ENCODE data around the gene PDK2.
A peak's percentile ranks its signal among the peaks of the same experiment; 100 is the strongest.

PDK2 gene

DNA sequence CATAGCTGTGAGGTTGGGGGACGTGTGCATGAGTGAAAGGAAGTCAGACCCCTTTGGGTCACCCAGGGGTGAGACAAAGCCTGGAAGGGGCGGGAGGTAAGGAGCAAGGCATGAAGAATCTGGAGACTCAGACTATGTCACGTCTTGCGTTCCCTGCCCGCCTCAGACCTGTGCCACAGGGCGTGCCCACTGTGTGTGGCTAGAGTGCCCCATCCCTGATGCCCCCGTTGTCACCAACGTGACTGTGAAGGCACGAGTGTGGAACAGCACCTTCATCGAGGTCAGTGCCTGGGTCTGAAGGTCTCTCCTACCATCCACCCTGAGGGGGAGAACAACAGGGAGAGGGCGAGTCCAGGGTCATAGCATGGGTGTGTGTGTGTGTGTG lies 15.1 kb upstream of the PDK2 start:
- no peak for DNase-seq

DNA sequence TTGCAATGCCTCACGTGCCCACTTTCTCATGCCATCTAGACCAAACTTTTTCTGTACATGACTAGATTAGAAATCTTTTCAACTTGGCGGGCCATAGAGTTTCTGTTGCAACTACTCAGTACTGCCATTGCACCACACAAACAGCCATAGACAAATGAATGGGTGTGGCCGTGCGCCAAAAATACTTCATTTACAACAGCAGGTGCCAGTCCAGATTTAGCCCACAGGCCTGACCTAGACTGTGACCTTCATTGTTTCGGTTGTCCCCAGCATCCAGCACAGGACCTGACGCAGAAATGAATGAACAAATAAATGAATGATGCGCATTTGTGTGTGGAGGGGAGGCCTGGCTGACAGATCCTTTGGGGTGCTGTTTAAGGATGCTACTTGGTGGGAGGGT lies 14.3 kb upstream of the PDK2 start:
- DNase-seq = no peak

DNA sequence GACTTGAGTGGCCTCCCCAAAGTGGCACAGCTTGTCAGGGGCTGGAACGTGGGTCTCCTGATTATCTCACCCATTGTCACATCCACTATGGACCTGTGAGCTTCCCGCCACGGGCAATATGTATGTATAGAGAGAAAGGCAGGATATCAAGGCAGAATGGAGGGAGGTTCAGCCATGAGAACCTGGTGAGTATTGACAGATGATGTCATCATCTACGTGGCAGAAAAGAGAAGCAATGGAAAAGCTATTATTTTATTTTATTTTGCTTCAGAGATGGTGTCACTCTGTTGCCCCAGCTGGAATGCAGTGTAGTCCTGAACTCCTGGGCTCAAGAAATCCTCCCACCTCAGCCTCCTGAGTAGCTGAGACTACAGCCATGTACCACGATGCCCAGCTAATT lies 13.4 kb upstream of the PDK2 start:
- DNase-seq = no peak

DNA sequence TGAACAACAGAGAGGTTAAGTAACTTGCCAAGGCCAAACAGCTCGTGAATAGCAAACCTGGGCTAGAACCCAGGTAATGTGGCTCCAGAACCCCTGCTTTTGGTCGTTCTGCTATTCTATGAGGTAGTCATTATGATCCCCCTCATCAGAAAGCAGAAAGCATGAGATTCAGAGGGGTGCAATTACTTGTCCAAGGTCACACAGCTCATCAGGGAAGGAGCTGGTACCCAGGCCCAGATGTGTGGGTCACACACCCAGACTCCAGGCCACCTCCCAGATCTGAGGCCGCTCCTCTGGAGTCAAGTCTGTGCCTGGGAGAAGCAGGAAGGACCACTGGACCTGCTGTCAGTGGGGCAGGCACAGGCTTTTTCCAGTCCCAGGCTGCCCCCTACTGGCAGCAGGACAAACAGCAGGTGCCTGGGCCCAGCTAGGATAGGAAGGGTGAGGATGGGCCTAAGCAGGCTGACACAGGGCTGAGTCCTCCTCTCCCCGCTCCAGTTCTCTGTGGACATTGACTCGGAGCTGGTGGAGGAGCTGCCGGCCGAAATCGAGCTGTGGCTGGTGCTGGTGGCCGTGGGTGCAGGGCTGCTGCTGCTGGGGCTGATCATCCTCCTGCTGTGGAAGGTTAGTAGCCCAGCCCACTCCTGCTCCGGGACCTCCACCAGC lies 7.8 kb upstream of the PDK2 start:
- DNase-seq = peak; percentile 80

DNA sequence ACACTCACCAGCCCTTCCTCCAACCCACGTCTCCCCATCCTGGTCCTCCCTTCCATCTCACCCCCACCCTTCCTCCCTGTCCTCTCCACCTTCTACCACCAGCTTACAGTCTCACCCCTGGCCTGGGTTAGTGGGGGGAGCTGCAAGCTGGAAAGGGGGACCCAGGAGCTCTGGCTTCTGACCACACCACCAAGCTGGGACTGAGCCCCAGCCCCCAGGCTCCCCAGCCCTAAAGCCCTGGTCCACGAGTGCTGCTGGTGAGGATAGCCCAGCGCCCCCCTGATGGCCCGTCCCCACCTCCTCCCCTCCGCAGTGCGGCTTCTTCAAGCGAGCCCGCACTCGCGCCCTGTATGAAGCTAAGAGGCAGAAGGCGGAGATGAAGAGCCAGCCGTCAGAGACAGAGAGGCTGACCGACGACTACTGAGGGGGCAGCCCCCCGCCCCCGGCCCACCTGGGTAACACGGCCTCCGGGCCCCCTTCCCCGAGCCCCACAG lies 7.2 kb upstream of the PDK2 start:
- DNase-seq = no peak

DNA sequence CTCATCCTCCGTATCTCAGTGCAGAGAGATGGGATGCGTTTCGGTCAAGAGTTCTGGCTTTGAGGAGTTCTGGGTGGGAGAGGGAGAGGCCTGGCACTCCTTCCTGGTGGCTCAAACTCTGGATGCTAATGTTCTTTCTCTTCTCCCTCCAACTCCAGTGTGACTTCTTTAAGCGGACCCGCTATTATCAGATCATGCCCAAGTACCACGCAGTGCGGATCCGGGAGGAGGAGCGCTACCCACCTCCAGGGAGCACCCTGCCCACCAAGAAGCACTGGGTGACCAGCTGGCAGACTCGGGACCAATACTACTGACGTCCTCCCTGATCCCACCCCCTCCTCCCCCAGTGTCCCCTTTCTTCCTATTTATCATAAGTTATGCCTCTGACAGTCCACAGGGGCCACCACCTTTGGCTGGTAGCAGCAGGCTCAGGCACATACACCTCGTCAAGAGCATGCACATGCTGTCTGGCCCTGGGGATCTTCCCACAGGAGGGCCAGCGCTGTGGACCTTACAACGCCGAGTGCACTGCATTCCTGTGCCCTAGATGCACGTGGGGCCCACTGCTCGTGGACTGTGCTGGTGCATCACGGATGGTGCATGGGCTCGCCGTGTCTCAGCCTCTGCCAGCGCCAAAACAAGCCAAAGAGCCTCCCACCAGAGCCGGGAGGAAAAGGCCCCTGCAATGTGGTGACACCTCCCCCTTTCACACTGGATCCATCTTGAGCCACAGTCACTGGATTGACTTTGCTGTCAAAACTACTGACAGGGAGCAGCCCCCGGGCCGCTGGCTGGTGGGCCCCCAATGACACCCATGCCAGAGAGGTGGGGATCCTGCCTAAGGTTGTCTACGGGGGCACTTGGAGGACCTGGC lies 6.0 kb upstream of the PDK2 start:
- no peak for DNase-seq

DNA sequence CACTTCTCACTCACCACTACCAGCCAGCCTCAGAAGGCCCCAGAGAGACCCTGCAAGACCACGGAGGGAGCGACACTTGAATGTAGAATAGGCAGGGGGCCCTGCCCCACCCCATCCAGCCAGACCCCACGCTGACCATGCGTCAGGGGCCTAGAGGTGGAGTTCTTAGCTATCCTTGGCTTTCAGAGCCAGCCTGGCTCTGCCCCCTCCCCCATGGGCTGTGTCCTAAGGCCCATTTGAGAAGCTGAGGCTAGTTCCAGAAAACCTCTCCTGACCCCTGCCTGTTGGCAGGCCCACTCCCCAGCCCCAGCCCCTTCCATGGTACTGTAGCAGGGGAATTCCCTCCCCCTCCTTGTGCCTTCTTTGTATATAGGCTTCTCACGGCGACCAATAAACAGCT lies 5.1 kb upstream of the PDK2 start:
- no peak for DNase-seq

DNA sequence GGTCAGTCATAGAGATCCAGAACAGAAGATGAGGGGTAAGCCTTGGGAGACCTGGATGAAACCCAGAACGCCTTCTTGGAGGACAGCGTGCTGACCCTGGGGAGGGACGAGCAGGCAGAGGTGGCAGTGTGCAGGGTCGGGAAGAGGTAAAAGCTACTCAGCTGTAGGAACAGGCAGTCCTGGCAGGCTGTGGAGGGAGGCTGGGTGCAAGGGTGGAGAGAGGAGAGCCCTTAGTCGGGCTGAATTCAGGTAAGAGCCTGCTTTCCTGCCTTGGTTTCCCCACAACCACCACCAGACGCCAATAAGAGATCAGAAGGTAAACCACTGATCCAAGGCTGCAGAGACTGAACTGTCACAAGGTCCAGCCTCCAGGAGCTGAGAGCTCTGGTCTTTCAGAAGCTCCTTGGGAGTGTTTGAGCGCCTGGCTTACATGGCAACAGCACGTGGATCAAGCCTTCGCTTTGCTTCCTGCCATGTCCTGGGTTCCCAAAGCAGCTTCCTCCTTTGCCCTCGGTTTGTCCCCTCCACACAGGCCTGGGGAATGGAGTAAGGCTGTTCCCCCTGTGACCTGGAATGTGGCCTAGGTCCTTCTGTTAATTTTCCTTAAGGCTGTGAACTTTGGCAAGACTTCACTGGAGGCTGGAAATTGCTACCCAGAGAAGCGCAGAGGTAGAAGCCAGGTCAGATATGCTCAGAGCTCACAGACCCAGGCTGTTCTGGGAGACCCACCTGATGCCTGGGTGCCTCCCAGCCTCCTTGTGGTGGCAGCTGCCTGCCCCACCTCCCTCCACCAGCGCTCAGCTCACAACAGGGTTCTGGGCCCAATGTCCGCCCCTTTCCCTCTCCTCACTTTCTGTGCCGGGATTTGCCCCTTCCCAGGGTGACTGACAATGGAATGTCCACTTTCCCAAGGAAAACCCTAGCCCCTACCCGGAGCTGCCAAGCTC lies 3.9 kb upstream of the PDK2 start:
- DNase-seq = no peak

DNA sequence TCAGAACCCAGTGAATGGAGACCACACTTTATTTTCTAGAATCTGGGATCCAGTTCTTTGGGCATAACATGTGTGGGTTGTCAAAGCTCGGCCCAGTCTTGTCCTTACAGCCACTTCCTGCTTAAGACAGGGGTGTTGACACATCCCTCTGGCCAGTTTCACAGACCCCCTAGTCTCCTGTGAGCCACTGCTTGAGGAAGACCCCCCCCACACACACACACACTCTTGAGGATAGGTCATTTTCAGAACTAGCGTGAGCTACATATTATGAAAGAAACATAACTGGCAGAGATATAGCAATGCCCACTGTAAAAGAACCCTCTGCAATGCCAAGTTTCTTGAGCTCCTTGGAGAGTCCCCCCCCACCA lies 3.2 kb upstream of the PDK2 start:
- DNase-seq = no peak

DNA sequence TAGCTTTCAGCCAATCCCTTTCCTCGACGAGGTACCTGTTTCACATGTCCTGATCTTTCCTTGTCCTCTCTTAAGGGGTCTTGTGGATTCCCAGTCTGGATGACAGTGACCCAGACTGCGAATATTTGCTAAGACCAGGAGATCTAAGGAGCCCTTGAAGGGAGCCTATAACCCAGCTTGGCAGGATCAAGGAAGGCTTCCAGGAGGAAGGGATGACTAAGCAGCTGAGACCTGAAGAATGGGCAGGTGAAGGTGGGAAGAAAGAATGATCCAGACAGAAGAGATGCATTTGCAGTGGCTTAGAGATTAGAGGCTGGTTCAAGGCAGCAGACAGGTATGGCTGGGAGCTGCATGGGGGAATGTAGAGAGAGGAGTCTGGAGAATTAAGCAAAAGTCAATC lies 1.9 kb upstream of the PDK2 start:
- no peak for DNase-seq

DNA sequence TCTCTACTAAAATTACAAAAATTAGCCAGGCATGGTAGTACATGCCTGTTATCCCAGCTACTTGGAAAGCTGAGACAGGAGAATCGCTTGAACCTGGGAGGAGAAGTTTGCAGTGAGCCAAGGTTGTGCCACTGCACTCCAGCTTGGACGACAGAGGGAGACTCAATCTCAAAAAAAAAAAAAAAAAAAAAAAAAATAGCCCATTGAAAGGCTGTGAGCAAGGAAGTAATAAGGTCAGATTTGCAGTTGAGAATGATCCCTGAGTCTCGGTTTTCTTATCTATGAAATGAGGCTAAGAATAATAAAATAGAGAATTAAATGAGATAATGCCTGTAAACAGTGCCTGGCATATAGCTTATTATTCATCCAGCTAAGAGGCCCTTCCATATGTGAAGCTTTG lies 1.3 kb upstream of the PDK2 start:
- DNase-seq = no peak

DNA sequence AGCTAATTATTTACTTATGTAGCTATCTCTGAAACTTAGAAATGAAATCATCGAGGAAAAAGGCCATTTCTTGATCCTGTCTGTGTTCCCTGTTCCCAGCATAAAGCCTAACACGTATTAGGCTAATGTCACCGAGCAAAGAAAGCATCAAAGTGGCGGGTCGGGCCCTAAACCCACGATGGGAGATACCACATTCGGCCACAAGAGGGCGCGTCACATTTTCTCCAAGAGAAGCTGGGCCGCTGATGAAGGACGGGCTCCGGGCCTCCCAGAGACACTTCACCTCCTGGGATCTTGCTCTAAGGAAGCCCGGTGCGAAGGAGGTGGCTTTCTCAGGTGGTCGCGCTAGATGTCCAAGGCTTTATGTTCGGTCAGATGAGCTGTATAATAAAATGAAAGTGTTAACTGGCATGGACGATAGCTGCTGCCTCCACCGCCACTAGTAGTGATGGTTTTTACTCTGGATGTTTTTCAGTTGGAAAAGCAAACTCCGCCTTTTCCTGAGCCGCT lies 853 bp upstream of the PDK2 start:
- peak; percentile 89 for DNase-seq

DNA sequence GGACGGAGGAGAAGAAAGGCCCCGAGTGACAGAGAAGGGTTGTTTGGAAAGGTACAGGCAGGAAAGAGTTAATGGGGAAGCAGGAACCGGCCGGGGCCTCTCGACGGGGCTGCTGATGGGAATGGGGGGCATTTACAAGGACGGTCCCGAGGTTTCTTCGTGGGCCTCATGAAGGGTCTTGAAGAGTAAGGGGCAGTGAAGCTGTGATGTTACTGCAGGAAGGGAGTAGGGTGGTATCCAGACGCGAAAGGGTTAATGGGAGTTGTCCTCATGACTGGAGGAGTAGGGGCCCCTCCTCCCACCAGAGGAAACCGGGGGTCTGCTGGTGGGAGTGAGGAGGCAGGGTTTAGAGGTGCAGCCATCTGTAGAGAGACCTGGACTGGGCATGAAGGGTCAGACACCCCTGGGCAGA lies 481 bp downstream of the PDK2 start:
- DNase-seq = no peak

DNA sequence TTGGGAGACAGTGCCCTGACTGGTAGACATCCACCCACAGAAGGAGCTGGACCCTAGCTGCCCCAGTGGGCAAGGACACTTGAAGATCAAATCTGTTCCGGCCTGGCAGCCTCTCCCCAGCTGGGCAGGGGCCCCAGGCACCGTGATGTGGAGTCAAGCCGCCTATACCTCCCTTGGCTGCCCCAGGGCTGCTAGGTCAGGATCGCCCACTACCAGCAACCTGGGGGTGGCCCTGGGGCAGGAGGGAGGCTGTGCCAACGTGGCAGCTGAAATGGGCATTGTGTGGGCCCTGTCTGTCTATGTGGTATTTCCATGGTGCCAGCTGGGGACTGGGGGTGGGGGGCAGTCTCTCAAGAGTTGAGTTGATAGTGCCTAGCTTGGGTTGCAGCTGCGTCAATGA lies 941 bp downstream of the PDK2 start:
- no peak for DNase-seq

DNA sequence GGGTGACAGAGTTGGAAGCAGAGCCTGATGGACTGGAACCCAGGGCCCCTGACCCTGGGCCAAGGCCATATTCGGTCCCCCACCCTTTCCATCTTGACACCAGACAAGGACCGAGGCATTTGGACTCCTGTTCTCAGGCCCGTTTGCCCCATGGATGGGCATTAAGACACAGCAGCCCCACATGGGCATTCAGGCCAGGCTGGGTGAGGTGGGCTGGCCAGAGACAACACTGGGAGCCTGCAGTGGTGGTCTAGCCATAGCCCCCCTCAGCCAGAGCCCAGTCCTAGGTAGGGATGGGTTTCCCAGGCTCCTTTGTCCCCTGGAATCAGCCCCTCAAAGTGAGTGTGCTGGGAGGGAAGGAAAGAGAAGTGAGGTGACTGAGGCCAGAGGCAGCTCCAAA lies 1.6 kb downstream of the PDK2 start:
- no peak for DNase-seq

DNA sequence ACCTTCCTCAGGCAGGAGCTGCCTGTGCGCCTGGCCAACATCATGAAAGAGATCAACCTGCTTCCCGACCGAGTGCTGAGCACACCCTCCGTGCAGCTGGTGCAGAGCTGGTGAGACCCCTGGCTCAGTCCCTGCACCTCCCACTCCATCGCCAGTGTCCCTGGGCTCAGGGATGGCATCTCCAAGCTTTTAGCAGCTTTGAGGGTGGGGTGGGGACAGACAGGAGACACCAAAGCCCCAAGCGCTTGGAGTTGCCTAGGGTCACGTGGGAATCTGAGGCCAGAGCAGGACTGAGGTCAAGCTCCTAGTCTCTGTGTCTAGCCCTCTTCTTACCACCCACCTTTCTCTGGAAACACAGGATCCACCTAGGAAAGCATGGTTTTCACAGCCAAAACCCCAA lies 2.3 kb downstream of the PDK2 start:
- DNase-seq = no peak

DNA sequence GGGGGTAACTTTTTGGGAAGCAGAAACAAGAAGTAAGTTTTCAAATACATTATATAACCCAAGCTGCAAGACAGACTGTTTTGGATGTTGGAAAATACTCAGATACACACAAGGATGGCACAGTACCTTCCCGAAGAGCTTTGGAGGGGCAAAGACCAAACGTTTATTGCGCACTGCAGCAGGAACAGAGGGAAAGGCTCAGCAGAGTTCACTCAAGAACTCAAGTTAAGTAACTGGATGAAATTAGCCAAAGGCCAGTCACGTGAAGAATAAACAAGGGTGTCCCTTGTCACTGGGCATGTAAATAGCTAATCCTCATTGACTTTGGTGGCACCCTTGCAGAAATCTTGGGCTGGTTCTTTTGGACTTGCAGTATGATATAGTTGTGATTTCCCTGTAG lies 2.8 kb downstream of the PDK2 start:
- DNase-seq = no peak

DNA sequence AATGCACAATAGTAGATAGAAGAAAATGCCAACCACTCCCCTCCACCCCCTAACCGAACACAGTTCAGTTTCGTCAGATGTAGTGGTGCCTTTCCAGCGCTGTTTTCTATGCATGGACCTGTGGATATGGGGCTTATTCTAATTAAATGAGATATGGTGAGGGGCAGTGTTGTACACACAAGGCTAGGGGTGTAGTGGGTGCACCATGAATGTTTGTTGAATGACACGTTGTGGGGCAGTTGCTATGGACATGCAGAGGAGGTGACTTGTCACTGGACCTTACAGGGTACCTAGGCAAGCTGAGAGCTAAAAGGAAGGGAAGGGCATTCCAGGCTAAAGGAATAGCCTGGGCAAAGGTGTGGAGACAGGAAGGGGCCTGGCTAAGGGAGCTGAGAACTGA lies 3.4 kb downstream of the PDK2 start:
- DNase-seq = no peak

DNA sequence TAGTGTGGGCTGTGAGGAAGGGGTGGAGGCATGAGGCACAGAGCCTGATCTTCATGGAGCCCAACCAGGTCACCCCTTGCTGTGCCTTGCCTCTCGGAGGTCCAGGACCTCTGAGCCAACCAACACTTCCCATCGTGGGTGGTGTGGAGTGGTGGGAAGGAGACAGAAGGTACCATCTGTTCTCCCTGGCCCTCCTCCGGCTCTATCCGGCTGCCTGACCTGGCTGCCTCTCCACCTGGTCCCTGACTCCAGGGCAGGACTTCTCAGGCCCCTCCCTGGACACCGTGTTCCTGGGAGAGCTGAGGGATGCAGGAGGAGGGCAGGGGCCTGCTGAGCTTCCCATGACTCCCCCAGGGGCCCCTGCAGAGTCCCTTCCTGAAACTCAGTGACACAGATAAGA lies 3.9 kb downstream of the PDK2 start:
- DNase-seq = no peak

DNA sequence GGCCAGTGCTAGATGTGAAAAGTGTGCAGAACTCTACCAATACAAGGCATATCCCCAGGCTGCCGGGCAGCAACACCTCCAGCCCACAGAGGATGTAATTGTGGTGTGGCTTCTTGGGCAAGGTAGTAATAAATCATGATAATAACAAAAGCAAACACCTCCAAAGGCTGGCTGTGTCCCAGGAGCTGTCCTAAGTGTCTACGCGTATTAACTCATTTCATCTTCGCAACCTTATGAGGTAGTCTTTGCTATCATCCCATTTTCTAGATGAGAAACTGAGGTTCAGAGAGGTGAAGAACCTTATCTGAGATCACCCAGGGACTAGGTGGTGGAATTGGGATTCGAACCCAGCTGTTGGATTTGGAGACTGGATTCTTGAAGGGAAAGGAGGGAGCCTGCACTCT lies 5.3 kb downstream of the PDK2 start:
- DNase-seq = no peak

DNA sequence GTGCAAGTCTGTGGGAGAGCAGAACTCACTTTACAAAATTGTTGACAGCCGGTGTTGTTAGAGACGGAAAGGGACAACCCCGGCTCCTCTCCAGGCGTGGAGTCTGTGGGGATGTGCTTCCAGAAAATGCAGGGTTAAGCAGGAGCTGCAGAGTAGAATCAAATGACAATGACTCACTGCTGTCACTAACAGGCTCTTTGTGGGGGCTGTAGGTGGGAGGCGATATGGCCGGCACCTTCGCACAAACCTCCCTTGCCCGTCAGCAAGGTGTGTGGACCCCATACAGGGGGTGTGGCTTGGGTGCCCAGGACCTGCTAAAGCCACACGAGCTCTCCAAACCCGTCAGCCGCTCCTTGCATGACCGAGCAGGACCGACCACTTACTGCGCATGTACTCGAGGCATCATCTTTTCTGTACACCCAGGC lies 5.8 kb downstream of the PDK2 start:
- DNase-seq = no peak

DNA sequence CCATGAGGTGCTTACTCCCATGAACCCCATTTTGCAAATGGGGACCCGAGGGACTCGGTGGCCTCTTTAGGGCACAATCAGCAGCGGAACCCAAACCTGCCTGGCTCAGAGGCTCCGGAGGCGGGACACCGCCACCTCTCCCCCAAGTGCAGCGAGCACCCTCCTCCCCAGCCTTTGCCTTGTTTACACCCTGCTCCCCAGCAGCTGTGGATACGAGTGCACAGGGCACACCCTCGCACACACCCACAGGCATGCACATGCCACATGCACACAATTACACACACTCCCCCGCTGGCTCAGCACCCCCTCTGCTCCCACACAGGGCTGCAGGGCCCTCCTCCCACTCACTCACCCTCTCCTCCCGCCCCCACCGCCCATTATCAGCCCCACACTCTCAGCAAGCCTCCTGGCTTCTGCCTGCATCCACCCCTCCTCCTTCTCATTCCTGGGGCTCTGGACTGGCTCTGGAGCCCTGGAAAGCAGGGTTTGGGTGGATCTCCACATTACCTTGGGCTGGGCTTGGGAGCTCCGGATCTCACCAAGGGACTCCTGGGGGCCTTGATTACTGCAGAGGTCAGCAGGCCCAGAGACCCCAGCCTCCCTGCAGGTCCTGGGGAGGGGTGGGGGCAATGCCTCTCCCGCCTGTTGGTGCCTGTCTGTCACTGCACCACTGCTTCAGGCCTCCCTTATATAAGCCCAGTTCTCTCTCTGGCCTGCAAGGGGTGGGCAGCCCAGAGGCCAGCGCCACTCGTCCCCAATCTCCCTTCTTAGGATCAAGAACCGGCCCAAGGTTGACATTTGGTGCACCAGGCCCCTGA lies 6.4 kb downstream of the PDK2 start:
- no peak for DNase-seq

Data from CD4-positive, alpha-beta T cell treated with Interleukin-21 for 1 hour (primary cell).